Choroid plexus epithelial cell (primary cell): ENCODE measurements around the gene FARP1.

Experiments
- DNase-seq: peaks from one replicate; pipeline ENCODE4 v3.0.0-alpha.2; 2010; ENCODE audit warnings: low read depth
- H3K4me3 ChIP-seq: 2 replicates; pipeline ENCODE4 v1.5.1; 2011; ENCODE audit warnings: low read depth, mild to moderate bottlenecking, control low read depth, low read length, moderate library complexity
- TF ChIP-seq, protein P1 (sequence below): conservative IDR thresholded peaks from 2 replicates; pipeline ENCODE4 v1.5.1; 2011; ENCODE audit warnings: low read depth, mild to moderate bottlenecking, control low read depth, inconsistent platforms, low read length, moderate library complexity

The FARP1 gene

GRCh38 chr13:98436233-98436910, 293.5 kb downstream of the FARP1 start:
- TF ChIP-seq, protein P1, sequence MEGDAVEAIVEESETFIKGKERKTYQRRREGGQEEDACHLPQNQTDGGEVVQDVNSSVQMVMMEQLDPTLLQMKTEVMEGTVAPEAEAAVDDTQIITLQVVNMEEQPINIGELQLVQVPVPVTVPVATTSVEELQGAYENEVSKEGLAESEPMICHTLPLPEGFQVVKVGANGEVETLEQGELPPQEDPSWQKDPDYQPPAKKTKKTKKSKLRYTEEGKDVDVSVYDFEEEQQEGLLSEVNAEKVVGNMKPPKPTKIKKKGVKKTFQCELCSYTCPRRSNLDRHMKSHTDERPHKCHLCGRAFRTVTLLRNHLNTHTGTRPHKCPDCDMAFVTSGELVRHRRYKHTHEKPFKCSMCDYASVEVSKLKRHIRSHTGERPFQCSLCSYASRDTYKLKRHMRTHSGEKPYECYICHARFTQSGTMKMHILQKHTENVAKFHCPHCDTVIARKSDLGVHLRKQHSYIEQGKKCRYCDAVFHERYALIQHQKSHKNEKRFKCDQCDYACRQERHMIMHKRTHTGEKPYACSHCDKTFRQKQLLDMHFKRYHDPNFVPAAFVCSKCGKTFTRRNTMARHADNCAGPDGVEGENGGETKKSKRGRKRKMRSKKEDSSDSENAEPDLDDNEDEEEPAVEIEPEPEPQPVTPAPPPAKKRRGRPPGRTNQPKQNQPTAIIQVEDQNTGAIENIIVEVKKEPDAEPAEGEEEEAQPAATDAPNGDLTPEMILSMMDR, result no peak
- H3K4me3 ChIP-seq, result no peak overlapping the region
- no peak for DNase-seq

- no peak overlapping the region for H3K4me3 ChIP-seq
- TF ChIP-seq, protein P1, result no peak
- DNase-seq, result no peak
These were observed 295.6 kb downstream of the FARP1 start for GRCh38 chr13:98438246-98439125.

DNA sequence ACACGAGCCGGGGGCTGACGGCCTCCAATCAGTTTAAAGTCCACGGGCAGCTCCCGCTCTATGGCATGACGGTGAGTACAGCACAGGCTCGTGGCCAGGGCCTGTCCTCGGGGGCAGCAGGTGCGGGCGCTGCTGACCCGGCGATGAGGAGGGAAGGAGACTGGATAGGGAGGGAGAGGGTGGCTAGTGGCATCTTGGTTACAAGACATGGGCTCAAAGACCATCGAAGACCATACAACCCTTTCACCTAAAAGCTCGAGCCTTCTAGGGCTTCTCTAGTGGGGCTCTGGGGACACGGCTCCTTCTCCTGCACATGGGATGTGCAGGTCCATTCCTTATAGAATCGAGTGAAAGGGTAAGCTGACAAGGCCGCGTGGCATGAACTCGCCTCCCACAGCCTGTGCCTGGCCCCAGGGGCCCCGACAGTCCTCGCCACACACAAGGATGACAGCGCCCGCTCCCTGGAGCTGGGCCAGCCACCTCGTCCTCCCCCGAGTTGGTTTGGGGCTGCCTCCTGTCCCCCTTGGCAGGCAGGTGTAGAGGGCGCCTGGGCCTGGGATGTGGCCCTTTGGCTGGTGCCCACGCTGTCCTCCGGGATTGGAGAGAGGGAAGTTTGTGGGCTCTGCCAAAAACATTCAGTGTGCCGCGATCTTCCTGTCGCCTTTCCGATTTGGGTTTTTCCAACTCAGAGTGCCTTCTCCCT, 296.4 kb downstream of the FARP1 start:
- H3K4me3 ChIP-seq, result no peak overlapping the region
- TF ChIP-seq, protein P1, result no peak
- DNase-seq, result no peak

GRCh38 chr13:98439896-98440295, 297.0 kb downstream of the FARP1 start:
- no peak for DNase-seq
- H3K4me3 ChIP-seq, result no peak overlapping the region
- TF ChIP-seq, protein P1, result no peak

DNA sequence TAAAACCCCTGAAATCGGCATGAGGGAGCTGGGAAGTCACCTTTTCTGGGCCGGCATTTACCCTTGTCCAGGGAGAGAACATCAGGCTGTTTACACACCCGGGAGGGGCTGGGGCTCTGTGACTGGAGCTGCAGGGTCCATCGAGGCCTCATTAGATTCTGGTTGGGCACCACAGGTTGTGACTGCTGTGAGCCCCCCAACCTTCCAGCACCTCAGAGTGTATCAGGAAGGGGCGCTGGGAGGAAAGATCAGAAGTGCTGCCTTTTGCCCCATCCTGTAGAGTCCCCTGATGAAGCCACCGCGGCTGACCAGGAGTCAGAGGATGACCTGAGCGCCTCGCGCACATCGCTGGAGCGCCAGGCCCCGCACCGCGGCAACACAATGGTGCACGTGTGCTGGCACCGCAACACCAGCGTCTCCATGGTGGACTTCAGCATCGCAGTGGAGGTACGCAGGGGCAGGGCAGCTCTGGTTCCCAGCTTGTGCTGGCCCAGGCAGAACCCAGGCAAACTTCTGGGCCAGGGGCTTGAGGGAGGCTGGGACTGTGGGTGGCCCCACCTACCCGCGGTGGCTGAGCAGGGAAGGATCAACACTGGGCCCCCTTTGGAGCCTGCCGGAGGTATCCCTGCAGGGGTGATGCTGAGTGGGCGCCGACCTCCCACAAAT, 297.6 kb downstream of the FARP1 start:
- DNase-seq, result no peak
- H3K4me3 ChIP-seq, result no peak overlapping the region
- TF ChIP-seq, protein P1, result no peak

- TF ChIP-seq, protein P1, result no peak
- DNase-seq, result no peak
- H3K4me3 ChIP-seq, result no peak overlapping the region
These were observed 298.3 kb downstream of the FARP1 start for GRCh38 chr13:98441056-98441676.
